22Rv1 (cell line): Measurements from ENCODE around the gene ZNF439.

ENCODE experiments used
- CTCF ChIP-seq: fragments of 450-650 bp; IDR thresholded peaks from 2 replicates; pipeline ENCODE4 v1.5.1; 2017; ENCODE audit warnings: mild to moderate bottlenecking
- ZFX ChIP-seq: fragments of 450-650 bp; IDR thresholded peaks from 2 replicates; pipeline ENCODE4 v1.6.1; 2017; ENCODE audit warnings: antibody characterized with exemption, borderline replicate concordance

DNA sequence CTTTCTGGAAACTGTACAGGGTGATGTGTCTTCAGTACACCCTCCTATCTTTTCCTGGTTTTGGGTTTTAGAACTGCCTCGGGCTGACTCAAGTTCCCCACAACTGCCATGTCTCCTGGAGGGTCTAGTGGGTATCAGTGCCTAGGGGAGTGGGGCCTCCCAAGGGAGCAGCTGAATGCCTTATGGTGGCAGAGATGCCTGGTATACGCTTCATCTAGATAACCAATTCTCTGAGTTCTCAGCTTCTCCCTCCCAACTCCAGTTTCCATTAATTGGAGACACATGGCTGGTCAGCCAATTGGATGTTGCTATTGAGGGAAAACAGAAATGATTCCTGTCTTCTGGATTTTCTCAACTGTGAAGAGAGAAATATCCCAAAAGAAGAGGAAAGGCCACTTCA is 12.8 kb downstream of the ZNF439 start:
- no peak for TF ChIP-seq CTCF
- TF ChIP-seq ZFX: no peak
